Camera-type eye (tissue), 1 donor: ENCODE results near the gene CCDC198. TPM values are rescaled to one million over a fixed set of nuclear protein-coding genes. Genes with fewer than 3 reads are reported as not detected.

Experiments used
- total RNA-seq: library from RNA; depleted of rRNA; stranded (reverse); fragments of >200 nt; gene quantifications from one replicate; pipeline ENCODE4 v1.2.3, GENCODE V29; 2014

CCDC198 gene, protein sequence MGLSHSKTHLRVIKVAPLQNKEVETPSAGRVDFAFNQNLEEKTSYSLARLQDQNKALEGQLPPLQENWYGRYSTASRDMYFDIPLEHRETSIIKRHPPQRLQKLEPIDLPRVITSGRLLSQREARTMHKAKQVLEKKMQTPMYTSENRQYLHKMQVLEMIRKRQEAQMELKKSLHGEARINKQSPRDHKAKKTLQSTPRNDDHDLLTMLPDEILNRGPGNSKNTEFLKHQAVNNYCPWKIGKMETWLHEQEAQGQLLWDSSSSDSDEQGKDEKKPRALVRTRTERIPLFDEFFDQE
- total RNA-seq = not detected

DNA sequence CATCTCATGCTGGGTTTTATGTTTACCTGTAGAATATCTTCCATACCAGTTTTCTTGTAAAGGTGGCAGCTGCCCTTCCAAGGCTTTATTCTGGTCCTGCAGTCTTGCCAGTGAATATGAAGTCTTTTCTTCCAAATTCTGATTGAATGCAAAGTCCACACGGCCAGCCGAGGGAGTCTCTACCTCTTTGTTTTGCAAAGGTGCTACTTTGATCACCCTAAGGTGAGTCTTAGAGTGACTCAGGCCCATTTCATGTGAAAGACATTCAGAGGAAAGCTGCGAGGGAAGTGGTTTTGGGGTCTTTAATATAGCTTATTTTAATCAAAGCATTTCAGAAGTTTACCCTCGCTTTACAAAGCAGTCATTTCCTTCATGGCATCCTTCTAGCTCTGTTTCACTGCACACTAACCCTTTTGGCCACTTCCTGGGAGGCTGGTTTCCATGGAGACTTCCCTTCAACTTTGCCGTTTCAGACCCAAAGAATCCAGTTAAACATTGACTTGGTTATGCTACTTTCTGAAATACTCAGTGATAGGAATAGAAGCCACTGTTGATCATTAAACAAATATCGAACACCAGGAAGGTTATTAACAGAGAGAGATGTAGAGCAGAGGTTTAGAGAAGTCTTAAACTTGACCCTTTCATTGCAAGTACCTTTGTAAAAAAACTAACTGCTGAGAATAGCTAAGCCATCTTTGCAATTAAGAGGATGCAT is at the start of gene CCDC198:
TSS of gene CCDC198 (minus strand) at position 391 of the 715 bp plus-strand sequence. CDS start at position 249, 142 bp downstream.

Other genes starting within 250 kb of the CCDC198 start
- 124 TPM for gene EXOC5, start 225.0 kb downstream of the CCDC198 start, total RNA-seq
- 50.4 TPM for gene AP5M1, start 224.9 kb downstream of the CCDC198 start, total RNA-seq
- gene NAA30, start 103.3 kb downstream of the CCDC198 start, total RNA-seq = 39.4 TPM